Activated naive CD4-positive, alpha-beta T cell treated with anti-CD3 and anti-CD28 coated beads, Interleukin-2, amount 10 ng/mL, durations not matched to agents 7 days and 5 days (primary cell): Measurements from ENCODE around the gene MAPRE2.

ENCODE experiments used
- CTCF ChIA-PET: fragments of 350-600 bp; sonication (Branson Sonifier 250); formaldehyde crosslinking; loops from one replicate; lab custom pipeline; 2021; ENCODE audit warnings: antibody characterized with exemption; lab: Charles Lee
- DNase-seq: peaks from one replicate; pipeline ENCODE4 v3.0.0-alpha.2; 2020
- H3K27ac Mint-ChIP-seq: one replicate; pipeline ENCODE4 v1.8.0; 2021; ENCODE audit warnings: mild to moderate bottlenecking, moderate library complexity, mixed read lengths
- H3K27me3 Mint-ChIP-seq: one replicate; pipeline ENCODE4 v1.8.0; 2021; ENCODE audit warnings: mild to moderate bottlenecking, mixed read lengths
- H3K36me3 Mint-ChIP-seq: one replicate; pipeline ENCODE4 v1.8.0; 2021; ENCODE audit warnings: mixed read lengths
- H3K4me1 Mint-ChIP-seq: one replicate; pipeline ENCODE4 v1.8.0; 2021; ENCODE audit warnings: mixed read lengths
- H3K4me3 Mint-ChIP-seq: one replicate; pipeline ENCODE4 v1.8.0; 2021; ENCODE audit warnings: mild to moderate bottlenecking, moderate library complexity, mixed read lengths
- H3K9me3 Mint-ChIP-seq: one replicate; pipeline ENCODE4 v1.8.0; 2021; ENCODE audit warnings: mixed read lengths

Gene MAPRE2

DNA sequence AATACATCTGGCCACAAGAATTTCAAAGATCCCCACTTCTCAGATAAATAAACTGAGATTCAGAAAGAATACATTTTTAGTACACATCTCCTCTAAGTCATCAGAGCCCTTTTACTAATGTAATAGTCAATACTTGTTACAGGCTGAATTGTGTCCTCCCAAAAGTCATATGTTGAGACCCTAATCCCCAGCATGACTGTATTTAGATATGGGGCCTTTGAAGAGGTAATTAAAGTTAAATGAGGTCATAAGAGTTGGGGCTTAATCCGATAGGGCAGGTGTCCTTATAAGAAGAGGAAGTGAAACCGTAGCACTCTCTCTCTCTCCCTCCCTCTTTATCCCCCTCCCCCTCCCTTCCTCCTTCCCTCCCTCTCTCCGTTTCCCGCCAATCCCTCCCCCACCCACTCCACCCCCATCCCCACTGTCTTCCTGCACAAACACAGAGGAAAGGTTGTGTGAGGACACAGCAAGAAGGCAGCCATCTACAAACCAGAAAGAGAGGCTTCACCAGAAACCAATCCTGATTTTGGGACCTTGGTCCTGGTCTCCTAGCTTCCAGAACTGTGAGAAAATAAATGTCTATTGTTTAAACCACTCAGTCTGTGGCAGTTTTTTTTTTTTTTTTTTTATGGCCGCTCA lies 133.0 kb downstream of the MAPRE2 start:
- CTCF ChIA-PET = interaction anchor here (0.6 kb wide), 1 partner anchor 212 kb away, joined by 3 read pairs; no protein-coding TSS in a partner anchor
- no peak overlapping the region for H3K27ac Mint-ChIP-seq

DNA sequence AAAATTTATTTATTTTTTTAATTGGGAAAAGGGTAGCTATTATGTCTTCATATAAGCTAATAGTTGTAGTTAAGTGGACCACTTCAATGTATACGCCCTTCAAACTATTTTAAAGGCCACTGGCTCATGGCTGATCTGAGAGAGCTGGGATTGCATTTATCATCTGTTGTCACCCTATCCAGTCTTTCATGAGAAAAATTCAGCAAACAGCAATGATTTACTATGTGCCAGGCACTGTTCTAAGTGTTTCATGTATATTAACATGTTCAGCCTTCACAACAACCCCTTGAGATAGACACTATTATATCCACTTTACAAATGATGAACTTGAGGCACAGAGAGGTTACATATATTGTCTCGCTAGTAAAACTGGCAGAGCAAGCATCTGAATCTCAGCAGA lies 133.5 kb downstream of the MAPRE2 start:
- DNase-seq = no peak
- Mint-ChIP-seq H3K36me3 (no peaks in the 10 kb centered on the region), H3K4me3 (no peak overlapping the region), H3K4me1 (peaks cover 9% of the 10 kb centered on the region), H3K27me3 (no peaks in the 10 kb centered on the region), H3K27ac (no peak overlapping the region), H3K9me3 (peaks cover 10% of the 10 kb centered on the region)
- CTCF ChIA-PET = no interaction called here

More for the DNA sequence above, 133.0 kb downstream of the MAPRE2 start:
- H3K9me3 Mint-ChIP-seq = peaks cover 10% of the 10 kb centered on the region
- H3K4me1 Mint-ChIP-seq = peaks cover 9% of the 10 kb centered on the region
- no peak overlapping the region for H3K4me3 Mint-ChIP-seq
- no peak for DNase-seq
- no peaks in the 10 kb centered on the region for H3K36me3 Mint-ChIP-seq
- no peaks in the 10 kb centered on the region for H3K27me3 Mint-ChIP-seq

DNA sequence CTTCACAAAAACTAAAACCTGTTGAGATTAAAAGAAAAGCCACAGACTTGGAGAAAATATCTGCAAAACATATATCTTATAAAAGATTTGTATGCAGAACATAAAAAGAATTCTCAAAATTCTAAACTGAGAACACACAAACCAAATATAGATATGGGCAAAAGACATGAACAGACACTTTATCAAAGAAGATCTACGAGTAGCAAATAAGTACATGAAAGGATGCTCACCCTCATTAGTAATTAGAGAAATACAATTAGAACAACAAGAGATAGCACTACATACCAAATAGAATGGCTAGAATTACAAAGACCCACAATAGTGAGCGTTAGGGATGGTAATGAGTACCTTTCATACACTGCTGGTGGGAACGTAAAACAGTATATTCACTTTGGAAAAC lies 135.7 kb downstream of the MAPRE2 start:
- Mint-ChIP-seq H3K4me1 (peaks cover 9% of the 10 kb centered on the region), H3K9me3 (peaks cover 10% of the 10 kb centered on the region), H3K36me3 (no peaks in the 10 kb centered on the region), H3K27ac (no peak overlapping the region), H3K27me3 (no peaks in the 10 kb centered on the region), H3K4me3 (no peak overlapping the region)
- CTCF ChIA-PET = no interaction called here
- no peak for DNase-seq

DNA sequence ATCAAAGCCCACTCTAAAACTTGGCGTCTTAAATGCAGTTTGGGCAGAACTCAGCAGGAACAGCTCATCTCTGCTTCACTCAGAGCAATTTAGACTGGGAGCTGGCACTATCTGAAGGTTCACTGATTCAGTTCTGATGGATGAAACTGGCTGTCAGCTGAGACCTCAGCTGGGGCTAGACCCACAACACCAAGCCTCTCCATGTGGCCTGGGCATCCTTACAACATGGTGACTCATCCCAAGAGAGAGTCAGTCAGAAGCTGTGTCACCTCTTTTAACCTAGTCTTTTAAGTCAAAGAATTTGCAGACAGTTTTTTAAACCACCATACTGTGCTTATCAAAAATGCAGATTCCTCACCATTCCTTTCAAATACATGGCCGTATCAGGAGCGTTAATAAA lies 137.0 kb downstream of the MAPRE2 start:
- DNase-seq = no peak
- CTCF ChIA-PET = interaction anchor here (0.7 kb wide), 1 partner anchor 56 kb away, joined by 3 read pairs; no protein-coding TSS in a partner anchor
- H3K27me3 Mint-ChIP-seq = peaks cover 3% of the 10 kb centered on the region

DNA sequence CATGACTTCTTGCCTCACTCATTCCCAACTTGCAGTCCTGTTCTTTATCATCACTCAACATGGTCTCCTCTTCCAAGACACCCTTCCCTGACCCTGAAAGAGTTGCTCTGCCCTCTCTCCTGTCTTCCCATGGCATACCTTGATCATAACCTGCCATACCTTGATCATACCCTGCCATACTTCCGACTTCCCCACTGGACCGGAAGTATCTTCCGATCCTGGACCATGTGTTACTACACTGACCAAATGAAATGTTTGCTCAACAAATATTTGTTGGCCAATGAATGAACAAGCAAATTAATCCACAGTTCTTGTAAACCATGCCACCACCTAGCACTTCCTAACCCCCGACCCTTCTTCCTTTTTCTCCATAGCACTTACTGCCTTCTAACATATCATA lies 138.7 kb downstream of the MAPRE2 start:
- Mint-ChIP-seq H3K27me3 (peaks cover 4% of the 10 kb centered on the region), H3K4me3 (no peak overlapping the region), H3K36me3 (no peaks in the 10 kb centered on the region), H3K4me1 (peaks cover under 1% of the 10 kb centered on the region), H3K27ac (no peak overlapping the region), H3K9me3 (peaks cover 7% of the 10 kb centered on the region)
- DNase-seq = no peak
- CTCF ChIA-PET = interaction anchor here (0.7 kb wide), 1 partner anchor 1116 kb away, joined by 3 read pairs; no protein-coding TSS in a partner anchor

More for the DNA sequence above, 137.0 kb downstream of the MAPRE2 start:
- Mint-ChIP-seq H3K4me1 (peaks cover 9% of the 10 kb centered on the region), H3K4me3 (no peak overlapping the region), H3K9me3 (peaks cover 10% of the 10 kb centered on the region), H3K27ac (no peak overlapping the region), H3K36me3 (no peaks in the 10 kb centered on the region)

DNA sequence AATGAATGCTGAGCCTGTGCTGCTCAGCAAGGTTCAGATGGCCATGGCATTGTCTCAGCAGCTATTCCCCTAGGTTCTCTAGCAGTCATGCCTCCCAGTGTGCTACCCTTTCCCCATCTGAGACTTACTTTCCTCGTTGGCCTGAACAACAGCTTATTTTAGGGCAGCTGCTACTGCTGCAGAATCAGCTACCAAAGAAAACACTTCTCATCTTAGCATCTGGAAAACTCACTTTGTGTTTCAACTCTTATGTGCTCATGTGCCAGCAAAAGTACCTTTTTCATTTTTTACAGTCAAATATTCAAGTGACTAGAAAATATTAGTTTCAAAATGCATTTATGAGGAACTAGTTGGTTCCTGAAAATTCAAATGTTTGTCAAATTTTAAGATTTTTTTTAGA lies 139.2 kb downstream of the MAPRE2 start:
- Mint-ChIP-seq H3K9me3 (peaks cover 6% of the 10 kb centered on the region), H3K4me1 (no peaks in the 10 kb centered on the region), H3K27me3 (peaks cover 4% of the 10 kb centered on the region), H3K27ac (no peak overlapping the region), H3K36me3 (no peaks in the 10 kb centered on the region), H3K4me3 (no peak overlapping the region)
- no peak for DNase-seq
- CTCF ChIA-PET = interaction anchor here (0.7 kb wide), 1 partner anchor 1116 kb away, joined by 3 read pairs; no protein-coding TSS in a partner anchor

DNA sequence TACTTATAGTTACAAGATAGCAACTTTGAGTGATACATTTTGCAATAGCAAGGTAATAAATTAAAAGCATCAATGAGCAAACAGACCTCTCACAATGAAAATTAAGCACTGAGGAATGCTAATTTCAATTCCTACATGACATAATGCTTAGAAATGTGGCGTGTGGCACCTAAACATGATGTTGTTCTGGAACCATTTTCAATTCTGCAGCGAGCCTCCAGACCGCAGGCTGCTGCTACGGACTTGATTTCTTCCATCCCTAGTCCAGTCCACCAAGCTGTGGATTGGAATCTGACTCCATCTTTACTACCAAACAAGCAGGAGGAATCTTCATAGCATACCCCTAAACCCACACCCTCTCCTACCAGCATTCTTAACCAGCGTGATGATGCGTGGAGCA lies 140.9 kb downstream of the MAPRE2 start:
- no peak overlapping the region for H3K4me3 Mint-ChIP-seq
- H3K27me3 Mint-ChIP-seq = peaks cover 4% of the 10 kb centered on the region
- no peaks in the 10 kb centered on the region for H3K4me1 Mint-ChIP-seq
- H3K9me3 Mint-ChIP-seq = no peaks in the 10 kb centered on the region
- H3K36me3 Mint-ChIP-seq = no peaks in the 10 kb centered on the region
- no peak overlapping the region for H3K27ac Mint-ChIP-seq
- CTCF ChIA-PET = no interaction called here
- no peak for DNase-seq

DNA sequence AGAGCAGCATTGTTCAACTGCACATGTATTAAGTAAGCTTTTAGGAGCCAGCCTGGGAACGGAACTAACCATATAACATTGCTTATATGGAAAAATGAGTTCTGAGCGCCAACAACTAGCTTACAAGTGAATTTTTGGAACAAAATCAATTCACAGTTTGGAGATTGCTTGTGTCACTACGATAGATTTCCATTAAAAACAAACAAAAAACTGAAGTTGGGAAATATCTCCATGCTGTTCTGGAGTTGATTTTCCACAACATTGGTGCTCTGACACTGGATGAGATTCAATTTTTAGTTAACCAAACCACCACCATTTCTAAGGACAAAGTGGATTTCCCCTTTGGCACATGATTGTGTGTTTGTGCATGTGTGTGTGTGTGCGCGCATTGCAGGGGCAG lies 142.7 kb downstream of the MAPRE2 start:
- no peak for DNase-seq
- Mint-ChIP-seq H3K9me3 (no peaks in the 10 kb centered on the region), H3K27me3 (peaks cover 7% of the 10 kb centered on the region), H3K36me3 (no peaks in the 10 kb centered on the region), H3K4me3 (no peak overlapping the region), H3K27ac (no peak overlapping the region), H3K4me1 (no peaks in the 10 kb centered on the region)
- CTCF ChIA-PET = no interaction called here

DNA sequence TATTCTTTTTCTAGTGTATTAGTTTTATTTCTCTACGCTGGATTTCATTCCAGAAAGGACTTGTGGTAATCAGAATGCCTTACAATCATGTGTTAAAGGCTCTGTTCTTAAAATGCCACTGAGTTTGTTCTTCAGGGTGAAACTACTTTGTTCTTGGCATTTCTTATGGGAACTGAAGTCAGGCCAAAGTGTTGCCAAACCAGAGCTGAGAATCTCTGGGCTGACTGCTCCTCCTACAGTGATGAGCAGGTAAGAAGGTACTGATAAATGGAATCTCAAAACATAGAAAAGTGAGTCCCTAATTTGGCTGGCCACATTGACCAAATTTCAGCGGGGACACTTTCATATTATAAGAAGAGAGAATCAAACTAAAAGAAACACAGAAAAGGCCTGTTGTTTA lies 144.6 kb downstream of the MAPRE2 start:
- H3K4me3 Mint-ChIP-seq = no peak overlapping the region
- H3K4me1 Mint-ChIP-seq = no peaks in the 10 kb centered on the region
- CTCF ChIA-PET = interaction anchor here (3.7 kb wide), 1 partner anchor 159 kb away, joined by 18 read pairs; no protein-coding TSS in a partner anchor
- H3K36me3 Mint-ChIP-seq = no peaks in the 10 kb centered on the region
- no peak overlapping the region for H3K27ac Mint-ChIP-seq
- H3K27me3 Mint-ChIP-seq = peaks cover 7% of the 10 kb centered on the region
- no peak for DNase-seq
- H3K9me3 Mint-ChIP-seq = no peaks in the 10 kb centered on the region

DNA sequence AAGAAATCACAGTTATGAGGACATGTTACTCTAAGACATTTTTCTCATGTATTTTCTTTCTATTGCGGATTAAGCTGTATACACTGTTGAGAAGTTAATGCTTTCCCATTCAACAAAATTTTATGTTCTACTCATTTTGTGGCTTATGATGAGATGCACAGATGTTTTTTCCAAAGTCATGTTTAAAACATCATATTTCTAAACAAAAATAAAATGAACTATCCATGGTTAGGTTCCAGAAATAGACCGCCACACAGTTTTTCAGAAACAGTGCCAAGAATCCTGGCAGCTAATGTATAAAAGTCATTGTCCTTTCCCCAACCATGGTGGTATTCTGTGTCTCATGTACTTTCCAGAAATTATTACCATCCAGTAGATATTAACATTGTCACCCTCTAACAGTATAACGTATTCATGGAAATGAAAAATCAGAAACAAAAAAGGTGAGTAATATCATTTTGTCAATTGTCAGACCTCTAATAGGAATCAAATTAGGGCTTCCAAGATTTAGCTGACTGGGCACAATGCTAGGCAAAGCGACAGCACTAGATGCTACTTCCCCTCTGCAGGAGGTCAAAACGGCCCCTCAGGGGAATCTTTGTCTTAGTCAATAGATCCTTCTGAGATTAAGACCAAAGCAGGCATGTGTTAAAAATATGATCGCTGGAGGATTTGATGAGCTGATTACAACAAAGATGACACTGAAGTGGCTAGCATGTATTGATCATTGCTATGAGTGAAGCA lies 145.2 kb downstream of the MAPRE2 start:
- no peak overlapping the region for H3K27ac Mint-ChIP-seq
- H3K9me3 Mint-ChIP-seq = no peaks in the 10 kb centered on the region
- H3K4me3 Mint-ChIP-seq = no peak overlapping the region
- peaks cover 7% of the 10 kb centered on the region for H3K27me3 Mint-ChIP-seq
- DNase-seq = no peak
- no peaks in the 10 kb centered on the region for H3K4me1 Mint-ChIP-seq
- no peaks in the 10 kb centered on the region for H3K36me3 Mint-ChIP-seq
- CTCF ChIA-PET = interaction anchor here (3.7 kb wide), 1 partner anchor 159 kb away, joined by 18 read pairs; no protein-coding TSS in a partner anchor

DNA sequence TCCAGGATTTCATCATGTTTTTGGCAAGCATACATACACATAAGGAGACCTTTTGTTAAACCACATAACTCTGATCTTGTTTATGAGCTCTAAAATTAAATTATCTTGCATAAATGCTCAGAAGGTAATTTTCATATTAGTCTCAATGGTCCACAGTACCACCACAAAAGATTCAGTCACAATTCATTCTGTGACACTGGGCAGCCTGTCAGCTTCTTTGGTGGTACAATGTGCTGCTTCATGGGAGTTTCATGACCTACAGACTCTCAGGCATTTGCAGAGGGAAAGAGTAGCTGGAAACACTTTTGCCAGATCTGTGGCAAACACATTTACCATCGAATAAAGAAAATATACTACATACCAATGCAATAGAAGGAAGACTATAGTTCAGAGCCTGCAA lies 148.3 kb downstream of the MAPRE2 start:
- no peaks in the 10 kb centered on the region for H3K36me3 Mint-ChIP-seq

DNA sequence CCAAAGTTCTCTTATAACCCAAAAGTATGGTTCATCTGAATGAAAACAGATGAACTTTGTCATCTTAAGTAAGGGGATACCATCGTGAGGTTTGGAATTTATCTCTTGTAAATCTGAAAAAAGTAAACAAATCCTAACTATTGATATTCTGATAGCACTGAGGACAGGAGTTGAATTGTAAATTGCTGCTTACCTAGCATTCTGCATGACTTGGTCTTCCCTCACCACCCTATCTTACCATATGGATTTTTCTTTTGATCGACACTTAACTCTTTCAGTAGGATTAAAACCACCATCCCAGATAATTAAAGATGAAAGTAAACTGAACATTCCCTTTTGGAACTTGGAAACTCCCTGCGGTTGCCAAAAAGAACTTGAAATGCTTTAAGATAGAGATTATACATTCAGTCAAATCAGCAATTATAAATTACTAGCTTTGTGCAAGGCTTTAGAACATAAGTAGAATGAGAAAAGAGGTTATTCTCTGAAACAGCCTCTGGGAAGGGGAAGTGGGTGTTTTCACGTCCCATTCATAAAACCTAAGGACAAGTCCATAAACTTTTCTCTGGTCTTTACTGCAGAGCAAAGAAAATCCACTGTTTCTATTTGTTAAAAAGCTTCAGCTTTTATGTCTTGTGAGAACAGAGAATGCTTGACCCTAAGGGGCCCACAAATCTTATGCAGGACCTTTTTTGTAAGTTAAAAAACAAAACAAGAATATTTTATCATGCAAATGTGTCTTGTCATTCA lies 149.9 kb downstream of the MAPRE2 start:
- Mint-ChIP-seq H3K9me3 (no peaks in the 10 kb centered on the region), H3K4me1 (no peaks in the 10 kb centered on the region), H3K4me3 (no peak overlapping the region), H3K27ac (no peak overlapping the region), H3K36me3 (no peaks in the 10 kb centered on the region), H3K27me3 (peaks cover 4% of the 10 kb centered on the region)
- DNase-seq = no peak
- CTCF ChIA-PET = interaction anchor here (0.6 kb wide), 1 partner anchor 41 kb away, joined by 3 read pairs; no protein-coding TSS in a partner anchor

More for the DNA sequence above, 148.3 kb downstream of the MAPRE2 start:
- H3K27ac Mint-ChIP-seq = no peak overlapping the region
- H3K4me3 Mint-ChIP-seq = no peak overlapping the region
- DNase-seq = no peak
- CTCF ChIA-PET = interaction anchor here (1.2 kb wide), 1 partner anchor 164 kb away, joined by 3 read pairs; no protein-coding TSS in a partner anchor
- H3K9me3 Mint-ChIP-seq = no peaks in the 10 kb centered on the region
- H3K4me1 Mint-ChIP-seq = no peaks in the 10 kb centered on the region
- H3K27me3 Mint-ChIP-seq = peaks cover 4% of the 10 kb centered on the region

DNA sequence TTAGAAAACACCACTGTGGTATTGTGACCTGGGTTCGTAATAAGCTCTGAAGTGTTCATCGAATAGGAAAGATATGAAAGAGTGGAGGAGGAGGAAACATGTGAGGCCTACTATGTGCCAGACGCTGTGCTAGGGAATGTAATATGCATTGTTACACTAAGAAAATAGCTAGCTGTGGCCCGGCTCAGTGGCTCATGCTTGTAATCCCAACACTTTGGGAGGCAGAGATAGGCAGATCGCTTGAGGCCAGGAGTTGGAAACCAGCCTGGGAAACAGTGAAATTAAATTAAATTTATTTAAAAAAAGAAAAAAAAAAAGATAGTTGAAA lies 150.4 kb downstream of the MAPRE2 start:
- Mint-ChIP-seq H3K27ac (no peak overlapping the region), H3K27me3 (peaks cover 4% of the 10 kb centered on the region), H3K9me3 (no peaks in the 10 kb centered on the region), H3K4me1 (no peaks in the 10 kb centered on the region), H3K36me3 (no peaks in the 10 kb centered on the region), H3K4me3 (no peak overlapping the region)
- no peak for DNase-seq
- CTCF ChIA-PET = no interaction called here

DNA sequence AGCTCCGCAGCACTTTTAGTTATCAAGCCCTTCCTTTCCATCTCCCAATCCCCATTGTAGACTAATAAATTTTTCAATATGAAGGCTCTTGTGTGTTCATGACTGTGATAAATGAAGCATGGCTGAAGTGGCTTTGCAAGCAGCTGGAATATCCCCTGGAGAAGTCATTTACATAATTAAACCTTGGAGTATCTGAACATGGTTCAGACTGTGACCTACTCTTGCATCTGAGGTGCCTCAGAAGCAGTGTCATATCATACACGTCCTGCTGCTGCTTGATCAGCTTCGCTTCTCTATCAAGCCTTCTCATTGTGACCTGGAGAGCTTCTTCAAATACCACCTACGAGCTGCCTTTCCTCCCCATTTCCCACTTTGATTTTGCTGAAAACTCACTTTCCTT lies 151.2 kb downstream of the MAPRE2 start:
- Mint-ChIP-seq H3K4me3 (no peak overlapping the region), H3K27me3 (peaks cover under 1% of the 10 kb centered on the region), H3K4me1 (no peaks in the 10 kb centered on the region), H3K9me3 (no peaks in the 10 kb centered on the region), H3K36me3 (no peaks in the 10 kb centered on the region), H3K27ac (no peak overlapping the region)
- CTCF ChIA-PET = interaction anchor here (1.4 kb wide), 1 partner anchor 38 kb away, joined by 4 read pairs; no protein-coding TSS in a partner anchor
- no peak for DNase-seq
